K562 (cell line): ENCODE data around the gene ARHGAP22.

Source experiments
- EP300 ChIP-seq: IDR thresholded peaks from 2 replicates; pipeline ENCODE4 v1.6.1; 2012; ENCODE audit warnings: low read length, improper control_type of control experiment
- HCFC1 ChIP-seq: IDR thresholded peaks from 2 replicates; pipeline ENCODE4 v1.6.1; 2012; ENCODE audit warnings: low read depth, low read length, improper control_type of control experiment
- NFATC3 ChIP-seq: fragments of 450-650 bp; IDR thresholded peaks from 2 replicates; pipeline ENCODE4 v1.6.1; 2017; ENCODE audit warnings: mild to moderate bottlenecking
- SAFB2 ChIP-seq: fragments of 200-400 bp; formaldehyde crosslinking; IDR thresholded peaks from 2 replicates; pipeline ENCODE4 v1.6.1; 2018; ENCODE audit warnings: borderline replicate concordance, low read length, low read depth, moderate library complexity; ENCODE audit not compliant: severe bottlenecking
- TF ChIP-seq, protein P1 (sequence below): IDR thresholded peaks from 3 replicates; pipeline ENCODE4 v1.6.1; 2011; ENCODE audit warnings: borderline replicate concordance, mild to moderate bottlenecking, moderate library complexity; ENCODE audit not compliant: insufficient read length; ENCODE audit errors: extremely low read depth
- TF ChIP-seq, protein P2 (sequence below), 3 experiments: IDR thresholded peaks in 2 of 3; conservative IDR thresholded peaks in 1 of 3; 2 replicates each; pipeline ENCODE4 v1.5.1; 2011 to 2012; ENCODE audit warnings: low read length in 3 of 3, mild to moderate bottlenecking in 3 of 3, control low read depth in 2 of 3, improper control_type of control experiment in 1 of 3, inconsistent platforms in 1 of 3, low read depth in 1 of 3, mixed read lengths in 1 of 3, moderate library complexity in 1 of 3; ENCODE audit not compliant: insufficient read depth in 2 of 3
- TF ChIP-seq, protein P3 (sequence below), 2 experiments: fragments of 450-650 bp; formaldehyde crosslinking in 1 of 2; IDR thresholded peaks; 2 replicates each; pipeline versions ENCODE4 v1.4.0 to v1.6.1; 2014 to 2020; ENCODE audit warnings: mild to moderate bottlenecking in 2 of 2, borderline replicate concordance in 1 of 2, low read depth in 1 of 2

- TF ChIP-seq, protein P1, sequence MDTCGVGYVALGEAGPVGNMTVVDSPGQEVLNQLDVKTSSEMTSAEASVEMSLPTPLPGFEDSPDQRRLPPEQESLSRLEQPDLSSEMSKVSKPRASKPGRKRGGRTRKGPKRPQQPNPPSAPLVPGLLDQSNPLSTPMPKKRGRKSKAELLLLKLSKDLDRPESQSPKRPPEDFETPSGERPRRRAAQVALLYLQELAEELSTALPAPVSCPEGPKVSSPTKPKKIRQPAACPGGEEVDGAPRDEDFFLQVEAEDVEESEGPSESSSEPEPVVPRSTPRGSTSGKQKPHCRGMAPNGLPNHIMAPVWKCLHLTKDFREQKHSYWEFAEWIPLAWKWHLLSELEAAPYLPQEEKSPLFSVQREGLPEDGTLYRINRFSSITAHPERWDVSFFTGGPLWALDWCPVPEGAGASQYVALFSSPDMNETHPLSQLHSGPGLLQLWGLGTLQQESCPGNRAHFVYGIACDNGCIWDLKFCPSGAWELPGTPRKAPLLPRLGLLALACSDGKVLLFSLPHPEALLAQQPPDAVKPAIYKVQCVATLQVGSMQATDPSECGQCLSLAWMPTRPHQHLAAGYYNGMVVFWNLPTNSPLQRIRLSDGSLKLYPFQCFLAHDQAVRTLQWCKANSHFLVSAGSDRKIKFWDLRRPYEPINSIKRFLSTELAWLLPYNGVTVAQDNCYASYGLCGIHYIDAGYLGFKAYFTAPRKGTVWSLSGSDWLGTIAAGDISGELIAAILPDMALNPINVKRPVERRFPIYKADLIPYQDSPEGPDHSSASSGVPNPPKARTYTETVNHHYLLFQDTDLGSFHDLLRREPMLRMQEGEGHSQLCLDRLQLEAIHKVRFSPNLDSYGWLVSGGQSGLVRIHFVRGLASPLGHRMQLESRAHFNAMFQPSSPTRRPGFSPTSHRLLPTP = no peak
- TF ChIP-seq, protein P2, sequence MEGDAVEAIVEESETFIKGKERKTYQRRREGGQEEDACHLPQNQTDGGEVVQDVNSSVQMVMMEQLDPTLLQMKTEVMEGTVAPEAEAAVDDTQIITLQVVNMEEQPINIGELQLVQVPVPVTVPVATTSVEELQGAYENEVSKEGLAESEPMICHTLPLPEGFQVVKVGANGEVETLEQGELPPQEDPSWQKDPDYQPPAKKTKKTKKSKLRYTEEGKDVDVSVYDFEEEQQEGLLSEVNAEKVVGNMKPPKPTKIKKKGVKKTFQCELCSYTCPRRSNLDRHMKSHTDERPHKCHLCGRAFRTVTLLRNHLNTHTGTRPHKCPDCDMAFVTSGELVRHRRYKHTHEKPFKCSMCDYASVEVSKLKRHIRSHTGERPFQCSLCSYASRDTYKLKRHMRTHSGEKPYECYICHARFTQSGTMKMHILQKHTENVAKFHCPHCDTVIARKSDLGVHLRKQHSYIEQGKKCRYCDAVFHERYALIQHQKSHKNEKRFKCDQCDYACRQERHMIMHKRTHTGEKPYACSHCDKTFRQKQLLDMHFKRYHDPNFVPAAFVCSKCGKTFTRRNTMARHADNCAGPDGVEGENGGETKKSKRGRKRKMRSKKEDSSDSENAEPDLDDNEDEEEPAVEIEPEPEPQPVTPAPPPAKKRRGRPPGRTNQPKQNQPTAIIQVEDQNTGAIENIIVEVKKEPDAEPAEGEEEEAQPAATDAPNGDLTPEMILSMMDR (IDR thresholded peaks at IDR 0.05 in 2 of 3, conservative IDR thresholded peaks at IDR 0.05 in 1 of 3; ENCODE audit: insufficient read depth in 2 of 3, low read depth in 1 of 3, low read length in 3 of 3) = no peak
- TF ChIP-seq NFATC3 (no peak), SAFB2 (no peak), HCFC1 (no peak), EP300 (no peak)
- TF ChIP-seq, protein P3, sequence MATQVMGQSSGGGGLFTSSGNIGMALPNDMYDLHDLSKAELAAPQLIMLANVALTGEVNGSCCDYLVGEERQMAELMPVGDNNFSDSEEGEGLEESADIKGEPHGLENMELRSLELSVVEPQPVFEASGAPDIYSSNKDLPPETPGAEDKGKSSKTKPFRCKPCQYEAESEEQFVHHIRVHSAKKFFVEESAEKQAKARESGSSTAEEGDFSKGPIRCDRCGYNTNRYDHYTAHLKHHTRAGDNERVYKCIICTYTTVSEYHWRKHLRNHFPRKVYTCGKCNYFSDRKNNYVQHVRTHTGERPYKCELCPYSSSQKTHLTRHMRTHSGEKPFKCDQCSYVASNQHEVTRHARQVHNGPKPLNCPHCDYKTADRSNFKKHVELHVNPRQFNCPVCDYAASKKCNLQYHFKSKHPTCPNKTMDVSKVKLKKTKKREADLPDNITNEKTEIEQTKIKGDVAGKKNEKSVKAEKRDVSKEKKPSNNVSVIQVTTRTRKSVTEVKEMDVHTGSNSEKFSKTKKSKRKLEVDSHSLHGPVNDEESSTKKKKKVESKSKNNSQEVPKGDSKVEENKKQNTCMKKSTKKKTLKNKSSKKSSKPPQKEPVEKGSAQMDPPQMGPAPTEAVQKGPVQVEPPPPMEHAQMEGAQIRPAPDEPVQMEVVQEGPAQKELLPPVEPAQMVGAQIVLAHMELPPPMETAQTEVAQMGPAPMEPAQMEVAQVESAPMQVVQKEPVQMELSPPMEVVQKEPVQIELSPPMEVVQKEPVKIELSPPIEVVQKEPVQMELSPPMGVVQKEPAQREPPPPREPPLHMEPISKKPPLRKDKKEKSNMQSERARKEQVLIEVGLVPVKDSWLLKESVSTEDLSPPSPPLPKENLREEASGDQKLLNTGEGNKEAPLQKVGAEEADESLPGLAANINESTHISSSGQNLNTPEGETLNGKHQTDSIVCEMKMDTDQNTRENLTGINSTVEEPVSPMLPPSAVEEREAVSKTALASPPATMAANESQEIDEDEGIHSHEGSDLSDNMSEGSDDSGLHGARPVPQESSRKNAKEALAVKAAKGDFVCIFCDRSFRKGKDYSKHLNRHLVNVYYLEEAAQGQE (IDR thresholded peaks at IDR 0.05; ENCODE audit: borderline replicate concordance) = no peak
- TF ChIP-seq, protein P3 (CRISPR knock-in tag; IDR thresholded peaks at IDR 0.05; ENCODE audit: low read depth) = no peak
These were observed 149.8 kb downstream of the ARHGAP22 start for GRCh38 chr10:48455055-48455391.
